Psoas muscle (tissue), 8 donors: ENCODE data around the gene ISOC2. TPM values are rescaled to one million over a fixed set of nuclear protein-coding genes. Genes with fewer than 3 reads are reported as not detected.

Experiments used
- ATAC-seq, 4 donors: fragments of 200-7000 bp; cut with Tn5 transposase; one replicate each; pipeline ENCODE4 v1.9.1; 2020; ENCODE audit warnings: moderate library complexity in 3 of 4, mild to moderate bottlenecking in 2 of 4
- DNase-seq, 2 donors: peaks; one replicate each; pipeline ENCODE4 v3.0.0-alpha.2; 2020
- H3K27ac ChIP-seq: fragments of 200-600 bp; one replicate; pipeline ENCODE4 v1.8.0; 2022
- H3K27me3 ChIP-seq, 3 donors: fragments of 200-600 bp in 1 of 3; one replicate each; pipeline versions ENCODE4 v1.6.1 to v1.8.0; 2013 to 2022; ENCODE audit warnings: low read length in 2 of 3, mild to moderate bottlenecking in 2 of 3, moderate library complexity in 1 of 3; ENCODE audit not compliant: insufficient read depth in 3 of 3
- H3K36me3 ChIP-seq, 2 donors: fragments of 200-600 bp in 1 of 2; one replicate each; pipeline versions ENCODE4 v1.6.1 to v1.8.0; 2013 to 2022; ENCODE audit warnings: low read depth in 1 of 2, mild to moderate bottlenecking in 1 of 2, moderate library complexity in 1 of 2; ENCODE audit not compliant: insufficient read depth in 1 of 2
- H3K4me1 ChIP-seq: fragments of 200-600 bp; one replicate; pipeline ENCODE4 v1.8.0; 2022
- H3K4me3 ChIP-seq: fragments of 200-600 bp; one replicate; pipeline ENCODE4 v1.8.0; 2022; ENCODE audit warnings: mild to moderate bottlenecking
- H3K9me3 ChIP-seq: fragments of 200-600 bp; one replicate; pipeline ENCODE4 v1.8.0; 2022
- WGBS, 3 donors: extraction: QIAGEN DNeasy Blood & Tissue Kit; methylation state at CpG; one replicate each; pipeline versions ENCODE4 v1.1.6 to v1.1.7; 2013; 5-methylcytosine and 5-hydroxymethylcytosine counted together
- intact Hi-C, 2 donors: fragments of 100-400 bp; cut with DNase I; formaldehyde crosslinking; loops; one replicate each; pipeline versions ENCODE4 v1.11.0 to v1.14.2; 2022
- polyA plus RNA-seq, 3 donors: library from polyadenylated mRNA; stranded (reverse); fragments of 200-250 nt; gene quantifications; one replicate each; pipeline ENCODE4 v1.2.3, GENCODE V29; 2013
- total RNA-seq, 4 donors: library from RNA; stranded (reverse); fragmentation: NEBNext Ultra II Directional in 2 of 4; extraction: Animal tissue kit (Norgen Biotek cat#: 25700) in 2 of 4; gene quantifications; one replicate each; pipeline versions ENCODE4 v1.2.1 to v1.2.4, GENCODE V29; 2021 to 2023
- TF ChIP-seq, protein P1 (sequence below): fragments of 200-600 bp; IDR thresholded peaks from one replicate; pipeline ENCODE4 v1.8.0; 2022; ENCODE audit warnings: antibody characterized with exemption
- donor health status: healthy with polysubstance abuse.
- donor health status: DM: no; HTN: no; CAD: no; lungs with moderate emphysema.
- donor health status: Bipolar disorder and iron deficiency.
- donor health status: healthy.
- donor health status: DM: yes; HTN: yes; CAD: no.
- donor health status: DM: no; HTN: no; CAD: no.
- donor health status: DM: no; HTN: no; CAD: no.
- donor health status: DM: yes; HTN: yes; CAD: no.

Gene ISOC2
- total and polyA plus RNA-seq, 7 donors: 32.0 to 177 (median 78.0) TPM

DNA sequence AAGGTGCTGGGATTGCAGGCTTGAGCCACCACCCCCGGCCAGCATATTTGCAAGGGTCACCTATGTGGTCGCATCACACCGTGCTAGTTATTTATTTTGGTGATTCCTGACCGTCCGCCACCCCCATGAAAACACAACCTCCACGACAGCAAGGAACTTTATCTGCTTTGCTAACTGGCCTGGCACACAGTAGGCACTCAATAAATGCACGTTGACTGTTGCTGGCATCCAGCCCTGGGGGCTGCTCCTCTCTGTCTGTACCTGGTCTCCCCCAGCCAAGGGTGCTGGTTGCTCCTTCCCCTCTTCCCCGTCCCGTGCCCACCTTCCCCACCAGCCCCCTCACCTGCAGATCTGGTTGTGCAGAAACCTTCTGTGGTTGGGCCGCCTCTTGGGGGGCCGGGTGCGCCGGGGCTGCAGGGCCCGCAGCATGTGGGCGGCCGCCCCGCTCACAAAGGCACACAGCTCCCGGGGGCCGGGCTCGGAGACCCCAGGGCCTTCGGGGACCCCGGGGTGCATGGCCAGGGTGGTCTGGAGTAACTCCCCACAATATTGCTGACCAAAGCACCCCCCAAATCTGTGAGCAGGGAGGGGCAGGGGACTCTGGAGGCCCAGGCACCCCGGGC lies 2.7 kb upstream of the ISOC2 start:
- intact Hi-C loops: no loop called here
- ATAC-seq (no peak), DNase-seq (no peak)
- no peak overlapping the region for H3K27ac ChIP-seq
- TF ChIP-seq, protein P1, sequence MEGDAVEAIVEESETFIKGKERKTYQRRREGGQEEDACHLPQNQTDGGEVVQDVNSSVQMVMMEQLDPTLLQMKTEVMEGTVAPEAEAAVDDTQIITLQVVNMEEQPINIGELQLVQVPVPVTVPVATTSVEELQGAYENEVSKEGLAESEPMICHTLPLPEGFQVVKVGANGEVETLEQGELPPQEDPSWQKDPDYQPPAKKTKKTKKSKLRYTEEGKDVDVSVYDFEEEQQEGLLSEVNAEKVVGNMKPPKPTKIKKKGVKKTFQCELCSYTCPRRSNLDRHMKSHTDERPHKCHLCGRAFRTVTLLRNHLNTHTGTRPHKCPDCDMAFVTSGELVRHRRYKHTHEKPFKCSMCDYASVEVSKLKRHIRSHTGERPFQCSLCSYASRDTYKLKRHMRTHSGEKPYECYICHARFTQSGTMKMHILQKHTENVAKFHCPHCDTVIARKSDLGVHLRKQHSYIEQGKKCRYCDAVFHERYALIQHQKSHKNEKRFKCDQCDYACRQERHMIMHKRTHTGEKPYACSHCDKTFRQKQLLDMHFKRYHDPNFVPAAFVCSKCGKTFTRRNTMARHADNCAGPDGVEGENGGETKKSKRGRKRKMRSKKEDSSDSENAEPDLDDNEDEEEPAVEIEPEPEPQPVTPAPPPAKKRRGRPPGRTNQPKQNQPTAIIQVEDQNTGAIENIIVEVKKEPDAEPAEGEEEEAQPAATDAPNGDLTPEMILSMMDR: no peak
- WGBS, 3 donors: 66 to 76% (median 75%) methylated on average over 23 of the region's 23 CpGs
- peaks cover 2% of the 10 kb centered on the region for H3K4me1 ChIP-seq
- H3K4me3 ChIP-seq: no peak overlapping the region
- no peaks in the 10 kb centered on the region for H3K9me3 ChIP-seq
- H3K27me3 ChIP-seq: no peaks in the 10 kb centered on the region
- no peaks in the 10 kb centered on the region for H3K36me3 ChIP-seq

DNA sequence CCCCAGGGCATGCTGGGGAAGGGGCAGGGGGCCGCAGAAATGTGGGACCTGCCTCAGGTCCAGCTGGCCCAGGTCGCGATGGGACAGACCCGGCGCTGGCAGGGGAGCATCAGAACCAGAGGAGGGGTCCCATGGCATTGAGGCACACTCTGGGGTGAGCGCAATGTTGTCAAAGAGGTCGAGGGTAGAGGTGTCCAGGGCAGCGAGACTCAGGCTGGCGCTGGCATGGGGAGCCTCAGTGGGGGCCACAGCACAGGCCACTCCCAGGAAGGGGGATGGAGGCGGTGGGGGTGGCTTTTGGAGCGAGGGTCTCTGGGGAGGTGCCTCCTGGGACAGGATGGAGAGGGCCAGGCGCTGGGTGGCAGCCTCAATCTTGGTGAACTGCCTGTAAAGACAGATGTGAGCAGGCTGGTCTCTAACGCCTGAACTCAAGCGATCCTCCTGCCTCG lies 2.2 kb upstream of the ISOC2 start:
- Histone ChIP-seq H3K4me1 (peaks cover 2% of the 10 kb centered on the region), H3K9me3 (no peaks in the 10 kb centered on the region), H3K36me3 (no peaks in the 10 kb centered on the region), H3K27ac (no peak overlapping the region), H3K4me3 (no peak overlapping the region), H3K27me3 (no peaks in the 10 kb centered on the region)
- TF ChIP-seq, protein P1: no peak
- ATAC-seq (no peak), DNase-seq (no peak)
- 67 to 73% (median 69%) methylated on average over 14 to 15 of the region's 15 CpGs for WGBS, 3 donors
- intact Hi-C loops: no loop called here

GRCh38 chr19:55462722-55463121 lies 1.3 kb upstream of the ISOC2 start:
- 78 to 83% (median 79%) methylated on average over 11 of the region's 11 CpGs for WGBS, 3 donors
- H3K4me3 ChIP-seq: peak overlapping the region; percentile 98
- intact Hi-C loops: no loop called here

GRCh38 chr19:55461974-55462626 lies 658 bp upstream of the ISOC2 start:
- Histone ChIP-seq H3K4me1 (peaks cover 2% of the 10 kb centered on the region), H3K36me3 (no peaks in the 10 kb centered on the region), H3K27me3 (no peaks in the 10 kb centered on the region), H3K4me3 (peak overlapping the region; percentile 98), H3K9me3 (no peaks in the 10 kb centered on the region), H3K27ac (peak overlapping the region; percentile 95)
- TF ChIP-seq, protein P1: no peak
- no peak for ATAC-seq
- 13 to 14% (median 14%) methylated on average over 26 to 27 of the region's 27 CpGs for WGBS, 3 donors
- no peak for DNase-seq
- intact Hi-C loops: no loop called here

More at GRCh38 chr19:55462722-55463121, 1.3 kb upstream of the ISOC2 start:
- Histone ChIP-seq H3K9me3 (no peaks in the 10 kb centered on the region), H3K27ac (no peak overlapping the region), H3K4me1 (peaks cover 2% of the 10 kb centered on the region), H3K36me3 (no peaks in the 10 kb centered on the region), H3K27me3 (no peaks in the 10 kb centered on the region)
- DNase-seq (no peak), ATAC-seq (no peak)
- TF ChIP-seq, protein P1: no peak
